Stomach (tissue), 9 donors: ENCODE measurements around the gene SMAD7. TPM values are rescaled to one million over a fixed set of nuclear protein-coding genes. Genes with fewer than 3 reads are reported as not detected.

Experiments
- DNase-seq, 2 donors: peaks; one replicate each; pipeline versions ENCODE4 v3.0.0 to v3.0.0-alpha.2; 2013 to 2019
- H3K27ac ChIP-seq, 5 donors: fragments of 200-600 bp in 4 of 5; sonication (generic) in 4 of 5; one replicate each; pipeline ENCODE4 v1.5.1; 2013 to 2019; ENCODE audit warnings: mild to moderate bottlenecking in 1 of 5, moderate library complexity in 1 of 5
- H3K27me3 ChIP-seq, 3 donors: fragments of 200-600 bp; sonication (generic); one replicate each; pipeline ENCODE4 v1.5.1; 2017 to 2019; ENCODE audit warnings: mixed run types in 1 of 3
- H3K36me3 ChIP-seq, 4 donors: fragments of 200-600 bp; sonication (generic); 1 replicate in 3 of 4; 2 replicates in 1 of 4; pipeline ENCODE4 v1.5.1; 2016 to 2019
- H3K4me1 ChIP-seq, 4 donors: fragments of 200-600 bp; sonication (generic); one replicate each; pipeline ENCODE4 v1.5.1; 2016 to 2019
- H3K4me3 ChIP-seq, 4 donors: fragments of 200-600 bp; sonication (generic) in 3 of 4; one replicate each; pipeline ENCODE4 v1.5.1; 2016 to 2019; ENCODE audit warnings: mild to moderate bottlenecking in 1 of 4
- H3K9me3 ChIP-seq, 4 donors: fragments of 200-600 bp; sonication (generic); one replicate each; pipeline ENCODE4 v1.5.1; 2016 to 2019
- CTCF ChIP-seq, 7 experiments: fragments of 450-650 bp in 4 of 7; fragments of 200-600 bp in 3 of 7; sonication (generic) in 3 of 7; IDR thresholded peaks; one replicate each; pipeline ENCODE4 v1.5.1; 2016 to 2019; ENCODE audit warnings: antibody characterized with exemption in 7 of 7, control low read depth in 2 of 7, mild to moderate bottlenecking in 1 of 7
- EP300 ChIP-seq: sonication (generic); formaldehyde crosslinking; IDR thresholded peaks from one replicate; pipeline ENCODE4 v1.6.1; 2017; ENCODE audit warnings: antibody characterized with exemption
- POLR2A ChIP-seq, 4 donors: fragments of 450-650 bp; IDR thresholded peaks; one replicate each; pipeline ENCODE4 v1.6.1; 2016; ENCODE audit warnings: antibody characterized with exemption in 4 of 4, control low read depth in 2 of 4, mild to moderate bottlenecking in 1 of 4, moderate library complexity in 1 of 4
- POLR2AphosphoS5 ChIP-seq, 3 donors: sonication (generic); formaldehyde crosslinking; IDR thresholded peaks; one replicate each; pipeline ENCODE4 v1.6.1; 2016; ENCODE audit warnings: antibody characterized with exemption in 3 of 3
- WGBS, 5 donors: extraction: QIAGEN DNeasy Blood & Tissue Kit in 3 of 5; methylation state at CpG; one replicate each; pipeline versions ENCODE4 v1.1.5 to v1.1.7; 2013 to 2018; 5-methylcytosine and 5-hydroxymethylcytosine counted together
- intact Hi-C: fragments of 100-400 bp; cut with DNase I; formaldehyde crosslinking; loops from one replicate; pipeline ENCODE4 v1.15.1; 2023; ENCODE audit warnings: low total_unique reads
- polyA plus RNA-seq, 3 donors: library from polyadenylated mRNA; stranded (reverse); fragments of 200-250 nt; gene quantifications; one replicate each; pipeline ENCODE4 v1.2.3, GENCODE V29; 2013
- total RNA-seq, 5 donors: library from RNA; depleted of rRNA; stranded (reverse); fragments of >200 nt; gene quantifications; one replicate each; pipeline versions ENCODE4 v1.1.0 to v1.2.3, GENCODE V29; 2014 to 2016
- donor health status: healthy with polysubstance abuse.
- donor health status: Bipolar disorder and iron deficiency.
- donor health status: healthy.

Gene SMAD7
- total and polyA plus RNA-seq, 8 donors = 4.5 to 123 (median 10.6) TPM

- no peak for TF ChIP-seq EP300
- no peak for TF ChIP-seq CTCF (IDR thresholded peaks at IDR 0.05)
- no peak for TF ChIP-seq POLR2AphosphoS5 (IDR thresholded peaks at IDR 0.05)
- TF ChIP-seq POLR2A (IDR thresholded peaks at IDR 0.05) = no peak
- Histone ChIP-seq H3K27ac (no peak overlapping the region), H3K4me1 (peaks cover 0 to 15% (median 8%) of the 10 kb centered on the region in 4 donors), H3K27me3 (no peaks in the 10 kb centered on the region), H3K36me3 (no peaks in the 10 kb centered on the region), H3K4me3 (no peak overlapping the region), H3K9me3 (no peaks in the 10 kb centered on the region)
- intact Hi-C loops = no loop called here
- 89 to 93% (median 92%) methylated on average over 8 to 12 of the region's 12 CpGs for WGBS, 5 donors
- DNase-seq = peak in 1 of 2 donors; percentile 34
Measured at GRCh38 chr18:48887294-48887904, 63.4 kb downstream of the SMAD7 start.

DNA sequence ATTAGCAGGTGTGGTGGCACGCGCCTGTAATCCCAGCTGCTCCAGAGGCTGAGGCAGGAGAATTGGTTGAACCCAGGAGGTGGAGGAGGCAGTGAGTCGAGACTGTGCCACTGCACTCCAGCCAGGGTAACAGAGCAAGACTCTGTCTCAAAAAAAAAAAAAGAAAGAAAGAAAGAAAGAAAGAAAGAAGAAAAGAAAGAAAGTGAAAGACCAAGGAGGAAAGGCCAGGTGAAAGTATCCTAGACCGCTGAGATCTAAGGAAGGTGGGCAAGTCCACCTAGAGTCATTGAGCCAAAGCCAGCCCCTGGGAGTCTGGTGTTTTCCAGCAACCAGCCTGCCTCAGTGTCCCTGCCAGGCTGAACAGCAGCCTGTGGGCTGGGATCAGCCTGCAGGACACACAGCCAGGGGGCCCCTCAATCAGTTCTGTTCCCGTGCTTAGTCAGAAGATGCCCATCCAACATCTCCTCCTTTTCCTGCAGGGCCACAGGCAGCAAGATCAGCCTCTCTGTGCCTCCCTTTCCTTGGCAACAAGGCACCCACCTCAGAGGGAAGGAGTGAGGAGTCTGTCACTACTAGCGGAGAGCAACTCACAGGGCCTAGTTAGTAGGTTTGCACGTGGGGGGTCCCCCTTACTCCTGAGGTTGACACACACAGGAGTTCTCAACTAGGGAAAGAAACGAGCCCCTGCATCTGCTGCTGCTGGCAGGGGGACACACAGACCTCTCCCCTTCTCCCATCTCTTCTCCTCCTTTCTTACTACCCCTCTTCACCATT lies 64.1 kb downstream of the SMAD7 start:
- Histone ChIP-seq H3K9me3 (no peaks in the 10 kb centered on the region), H3K27ac (no peak overlapping the region), H3K4me1 (peaks cover 0 to 15% (median 8%) of the 10 kb centered on the region in 4 donors), H3K27me3 (no peaks in the 10 kb centered on the region), H3K4me3 (no peak overlapping the region), H3K36me3 (no peaks in the 10 kb centered on the region)
- TF ChIP-seq EP300 (no peak), POLR2AphosphoS5 (IDR thresholded peaks at IDR 0.05) (no peak), POLR2A (IDR thresholded peaks at IDR 0.05) (no peak)
- 85 to 94% (median 91%) methylated on average over 8 of the region's 8 CpGs for WGBS, 5 donors
- no peak for DNase-seq
- intact Hi-C loops = no loop called here

DNA sequence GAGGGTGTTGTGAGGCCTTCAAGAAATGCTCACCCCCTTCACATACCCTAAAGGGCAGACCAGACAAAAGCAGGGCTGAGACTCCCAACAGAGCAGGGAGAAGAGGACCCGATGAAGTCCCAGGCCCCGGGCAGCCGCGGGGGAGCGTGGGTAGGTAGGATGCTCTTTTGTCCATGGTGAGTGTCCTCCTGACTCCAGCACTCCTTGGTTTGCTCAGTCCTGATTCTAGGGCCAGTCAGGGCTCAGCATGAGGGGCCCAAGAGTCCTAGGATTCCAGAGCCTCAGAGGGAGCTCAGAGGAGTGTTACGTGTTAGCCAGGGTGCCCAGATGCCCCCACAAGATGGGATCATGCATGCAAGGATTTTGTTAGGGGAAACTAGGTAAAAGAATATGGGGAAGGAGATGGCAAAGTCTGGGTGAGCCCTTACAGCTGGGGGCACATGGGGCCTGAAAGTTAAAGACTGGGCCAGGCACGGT lies 64.8 kb downstream of the SMAD7 start:
- no peaks in the 10 kb centered on the region for H3K9me3 ChIP-seq
- no peak for DNase-seq
- H3K4me3 ChIP-seq = no peak overlapping the region
- no peak overlapping the region for H3K27ac ChIP-seq
- 90 to 96% (median 93%) methylated on average over 7 of the region's 7 CpGs for WGBS, 5 donors
- H3K4me1 ChIP-seq = peaks cover 0 to 15% (median 8%) of the 10 kb centered on the region in 4 donors
- intact Hi-C loops = no loop called here
- TF ChIP-seq POLR2A (IDR thresholded peaks at IDR 0.05) = no peak
- no peak for TF ChIP-seq CTCF (IDR thresholded peaks at IDR 0.05)
- no peak for TF ChIP-seq EP300
- TF ChIP-seq POLR2AphosphoS5 (IDR thresholded peaks at IDR 0.05) = no peak
- H3K36me3 ChIP-seq = no peaks in the 10 kb centered on the region
- no peaks in the 10 kb centered on the region for H3K27me3 ChIP-seq

DNA sequence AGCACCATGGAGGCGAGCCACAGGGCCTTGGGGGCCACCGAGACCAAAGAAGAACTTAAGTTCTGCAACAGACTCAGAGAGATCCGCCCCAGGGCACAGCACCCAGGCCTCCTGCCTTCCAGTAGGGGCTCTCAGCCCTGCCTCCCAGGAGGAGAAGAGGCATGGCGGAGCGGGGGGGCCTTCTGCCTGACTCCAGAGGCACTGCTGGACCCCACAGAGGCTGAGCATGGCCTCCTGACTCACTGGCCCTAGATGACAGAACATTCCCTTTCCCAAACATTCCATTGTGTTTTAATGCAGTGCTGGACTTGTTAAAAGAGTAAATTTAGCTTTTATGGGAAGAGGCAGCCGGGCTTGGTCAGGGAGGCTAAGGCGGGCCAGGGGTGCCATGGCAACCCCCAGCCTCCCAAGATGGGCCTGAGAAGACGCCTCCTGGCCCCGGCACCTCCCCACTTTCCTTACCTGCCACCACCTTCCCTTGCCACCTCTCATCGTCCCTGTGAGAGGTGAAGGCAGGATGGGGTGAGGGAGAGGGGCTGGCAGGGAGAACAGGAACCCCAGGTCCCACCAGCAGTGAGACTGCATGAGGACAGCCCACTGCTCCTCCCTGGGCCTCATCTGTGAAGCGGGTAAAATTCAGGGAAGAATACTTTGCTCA lies 65.4 kb downstream of the SMAD7 start:
- intact Hi-C loops = no loop called here
- WGBS, 5 donors = 92 to 97% (median 94%) methylated on average over 8 to 11 of the region's 11 CpGs
- DNase-seq = no peak
- Histone ChIP-seq H3K4me3 (no peak overlapping the region), H3K4me1 (peaks cover 0 to 15% (median 8%) of the 10 kb centered on the region in 4 donors), H3K27me3 (no peaks in the 10 kb centered on the region), H3K36me3 (no peaks in the 10 kb centered on the region), H3K27ac (no peak overlapping the region), H3K9me3 (no peaks in the 10 kb centered on the region)
- TF ChIP-seq CTCF (IDR thresholded peaks at IDR 0.05) = no peak
- TF ChIP-seq POLR2A (IDR thresholded peaks at IDR 0.05) = no peak
- no peak for TF ChIP-seq POLR2AphosphoS5 (IDR thresholded peaks at IDR 0.05)
- TF ChIP-seq EP300 = no peak
